AG08396 (cell line): Measurements from ENCODE around the gene CCR5AS.
"Not testable (repeated sequence)": the region's sequence is repeated elsewhere in the genome, so short reads cannot be mapped to it uniquely, and the experiment has no call there.

Source experiments
- DNase-seq: peaks from one replicate; pipeline ENCODE4 v3.0.0; 2012; ENCODE audit warnings: low spot score, mixed read lengths

The CCR5AS gene

GRCh38 chr3:46356276-46356675 is 50.6 kb downstream of the CCR5AS start:
- no peak for DNase-seq

- DNase-seq, result no peak
Observed at GRCh38 chr3:46354984-46355383, 51.9 kb downstream of the CCR5AS start.

DNA sequence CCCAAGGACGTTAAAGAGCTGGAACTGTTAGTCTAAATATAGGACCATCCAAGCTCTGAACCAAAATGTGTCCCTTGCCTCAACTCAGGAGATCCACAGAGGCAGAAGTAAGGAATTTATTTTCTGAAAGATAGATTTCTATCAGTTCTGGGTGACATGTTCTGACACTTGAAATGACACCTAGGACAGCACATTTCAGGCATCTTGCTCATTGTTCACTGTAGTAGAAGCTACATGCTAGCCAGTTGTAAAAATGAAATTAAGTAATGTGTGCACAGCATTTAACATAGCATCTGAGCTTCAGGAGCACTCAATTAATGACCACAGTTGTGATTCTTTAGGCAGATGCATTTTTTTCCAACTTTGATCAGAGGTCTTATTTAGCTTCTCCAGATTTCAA is 52.4 kb downstream of the CCR5AS start:
- DNase-seq, result no peak

GRCh38 chr3:46353647-46354410 is 53.0 kb downstream of the CCR5AS start, which contains the start of gene CCR2:
CCR2 (plus strand) TSS chr3:46354111; CDS start chr3:46357528, 3,417 bp downstream.
- DNase-seq, result no peak

- no peak for DNase-seq
Observed at GRCh38 chr3:46353090-46353489, 53.8 kb downstream of the CCR5AS start.

GRCh38 chr3:46351646-46352045 is 55.2 kb downstream of the CCR5AS start:
- no peak for DNase-seq

- DNase-seq, result no peak
Observed at GRCh38 chr3:46350262-46350565, 56.7 kb downstream of the CCR5AS start.

- no peak for DNase-seq
Observed at GRCh38 chr3:46349484-46350261, 57.2 kb downstream of the CCR5AS start.

GRCh38 chr3:46348823-46349482 is 57.9 kb downstream of the CCR5AS start:
- DNase-seq, result no peak

GRCh38 chr3:46344476-46344875 is 62.4 kb downstream of the CCR5AS start:
- DNase-seq, result no peak

DNA sequence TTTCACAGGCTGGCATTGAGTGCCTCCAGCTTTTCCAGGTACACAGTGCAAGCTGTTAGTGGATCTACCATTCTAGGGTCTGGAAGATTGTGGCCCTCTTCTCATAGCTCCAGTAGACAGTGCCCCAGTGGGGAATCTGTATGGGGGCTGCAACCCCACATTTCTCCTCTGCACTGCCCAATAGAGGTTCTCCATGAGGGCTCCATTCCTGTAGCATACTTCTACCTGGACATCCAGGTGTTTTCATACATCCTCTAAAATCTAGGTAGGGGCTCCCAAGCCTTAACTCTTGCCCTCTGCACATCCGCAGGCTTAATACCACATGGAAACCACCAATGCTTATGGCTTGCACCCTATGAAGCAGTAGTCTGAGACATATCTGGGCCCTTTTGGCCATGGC is 68.0 kb downstream of the CCR5AS start:
- DNase-seq, result no peak

GRCh38 chr3:46337911-46338310 is 69.0 kb downstream of the CCR5AS start:
- no peak for DNase-seq

GRCh38 chr3:46335541-46335940 is 71.3 kb downstream of the CCR5AS start:
- no peak for DNase-seq

DNA sequence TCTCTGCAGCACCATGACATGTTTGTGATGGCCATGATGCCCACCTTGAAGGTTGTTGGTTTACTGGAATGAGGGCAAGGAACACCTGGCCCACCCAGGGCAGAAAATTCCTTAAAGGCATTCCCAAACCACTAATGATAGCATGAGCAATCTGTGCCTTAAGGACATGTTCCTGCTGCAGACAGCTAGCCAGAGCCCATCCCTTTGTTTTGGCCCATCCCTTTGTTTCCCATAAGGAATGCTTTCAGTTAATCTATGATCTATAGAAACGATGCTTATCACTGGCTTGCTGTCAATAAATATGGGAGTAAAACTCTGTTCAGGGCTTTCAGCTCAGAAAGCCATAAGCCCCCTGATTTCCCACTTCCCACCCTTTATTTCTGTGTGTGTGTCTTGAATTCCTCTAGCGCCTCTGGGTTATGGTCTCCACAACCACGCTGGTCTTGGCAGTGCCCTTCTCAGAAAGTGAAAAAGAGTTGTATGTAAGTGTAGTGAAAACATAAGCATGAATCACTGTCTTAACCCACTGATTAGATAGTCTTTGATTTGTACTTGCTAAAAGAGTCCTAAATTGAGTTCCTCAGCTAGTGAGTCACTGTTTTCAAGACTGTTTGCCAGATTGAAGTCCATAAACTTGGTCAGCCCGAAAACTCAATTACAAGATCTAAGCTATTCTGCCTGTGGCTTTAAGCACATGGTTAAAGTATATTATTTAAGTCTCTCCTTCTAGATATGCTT is 72.0 kb downstream of the CCR5AS start:
- no peak for DNase-seq

DNA sequence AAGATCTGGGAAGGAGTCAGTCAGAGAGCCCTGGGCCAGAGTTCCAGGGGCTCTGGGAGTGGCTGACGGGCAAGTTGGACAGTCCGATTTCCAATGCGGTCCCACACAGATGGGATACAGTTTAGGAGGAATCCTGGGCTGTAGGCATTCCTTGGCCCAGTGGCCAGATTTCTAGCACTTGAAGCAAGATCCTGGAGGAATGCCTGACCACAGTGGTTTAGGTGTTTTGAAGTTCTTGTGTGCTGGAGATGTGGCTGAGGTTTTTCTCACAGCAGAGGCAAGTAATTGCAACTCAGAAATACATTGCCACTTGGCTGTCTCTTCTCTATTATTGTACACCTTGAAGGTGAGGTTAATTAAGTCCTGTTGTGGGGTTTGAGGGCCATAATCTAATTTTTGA is 76.2 kb downstream of the CCR5AS start:
- DNase-seq, result not testable (repeated sequence)

- DNase-seq, result no peak
Observed at GRCh38 chr3:46325645-46326300, 81.1 kb downstream of the CCR5AS start.

DNA sequence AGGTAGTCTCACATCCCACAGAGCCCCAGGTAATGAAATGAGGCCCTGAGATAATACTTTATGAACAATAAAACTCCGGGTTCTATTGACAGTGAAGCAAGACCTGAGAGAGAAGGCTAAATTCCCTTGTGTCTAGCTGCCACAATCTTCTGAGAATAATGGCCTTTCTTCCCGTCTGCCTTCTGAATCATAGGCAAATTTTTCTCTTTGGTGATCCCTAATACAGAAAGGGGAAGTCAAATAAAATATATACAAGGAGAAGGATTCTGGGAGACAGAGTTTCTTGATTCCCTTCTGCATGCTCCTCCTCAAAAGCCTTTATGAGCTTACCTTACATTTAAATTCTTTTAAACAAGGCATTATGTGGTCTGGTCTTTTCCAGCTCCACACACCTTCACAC is 82.8 kb downstream of the CCR5AS start:
- no peak for DNase-seq

- DNase-seq, result no peak
Observed at GRCh38 chr3:46321461-46322104, 85.3 kb downstream of the CCR5AS start.

DNA sequence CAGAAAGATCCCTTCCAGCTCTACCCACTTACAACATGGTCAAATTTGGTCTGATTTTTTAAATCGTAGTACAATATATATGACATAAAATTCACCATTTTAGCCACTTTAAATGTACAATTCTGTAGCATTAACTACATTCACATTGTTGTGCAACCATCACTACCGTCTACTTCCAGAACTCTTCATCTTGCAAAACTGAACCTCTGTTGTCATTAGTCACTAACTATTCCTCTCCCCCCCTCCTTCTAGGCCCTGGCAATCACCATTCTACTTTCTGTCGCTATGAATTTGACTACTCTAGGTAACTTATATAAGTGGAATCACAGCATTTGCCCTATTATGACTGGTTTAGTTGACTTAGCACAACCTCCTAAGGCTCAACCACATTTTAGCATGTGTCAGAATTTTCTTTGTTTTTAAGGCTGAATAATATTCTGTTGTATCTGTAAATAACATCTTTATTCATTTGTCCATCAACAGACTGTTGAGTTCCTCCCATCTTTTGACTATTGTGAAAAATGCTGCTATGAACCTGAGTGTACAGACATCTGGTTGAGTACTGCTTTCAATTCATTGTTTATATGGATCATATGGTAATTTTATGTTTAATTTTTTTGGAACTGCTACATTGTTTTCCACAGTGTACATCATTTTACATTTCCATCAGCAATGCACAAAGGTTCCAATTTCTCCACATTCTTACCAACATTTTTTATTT is 88.5 kb downstream of the CCR5AS start:
- DNase-seq, result no peak

GRCh38 chr3:46316206-46316605 is 90.7 kb downstream of the CCR5AS start:
- DNase-seq, result no peak

DNA sequence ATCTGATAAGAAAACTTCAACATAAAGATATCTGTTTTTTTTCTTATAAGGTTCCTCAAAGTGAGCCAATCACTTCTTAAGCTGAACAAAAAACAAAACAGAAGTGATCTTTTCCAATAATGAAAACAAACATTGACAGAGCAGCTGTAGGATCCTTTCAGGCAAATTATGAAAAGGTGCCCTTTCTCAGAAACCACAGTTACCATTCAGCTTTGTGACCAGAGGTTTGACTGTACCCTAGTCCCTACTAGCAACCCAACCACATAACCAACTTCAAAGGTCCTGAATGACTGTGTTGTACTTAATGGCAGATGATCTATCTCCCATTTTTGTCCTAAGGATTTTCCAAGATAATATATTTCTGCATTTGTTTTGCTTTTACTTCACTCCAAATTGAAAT is 92.3 kb downstream of the CCR5AS start:
- no peak for DNase-seq
